Breast epithelium (tissue), 4 donors: ENCODE data around the gene ASB8. TPM values are rescaled to one million over a fixed set of nuclear protein-coding genes. Genes with fewer than 3 reads are reported as not detected.
"Not testable (repeated sequence)": the region's sequence is repeated elsewhere in the genome, so short reads cannot be mapped to it uniquely, and the experiment has no call there.

Experiments used
- DNase-seq, 2 donors: peaks; one replicate each; pipeline ENCODE4 v3.0.0-alpha.2; 2019; ENCODE audit warnings: low spot score in 2 of 2
- H3K27ac ChIP-seq, 2 donors: fragments of 200-600 bp; sonication (generic) in 1 of 2; one replicate each; pipeline ENCODE4 v1.5.1; 2016 to 2019; ENCODE audit warnings: mild to moderate bottlenecking in 1 of 2
- H3K27me3 ChIP-seq, 2 donors: fragments of 200-600 bp; sonication (generic) in 1 of 2; one replicate each; pipeline versions ENCODE4 v1.5.1 to v1.6.0; 2017 to 2019; ENCODE audit warnings: control low read depth in 1 of 2, mild to moderate bottlenecking in 1 of 2
- H3K36me3 ChIP-seq: fragments of 200-600 bp; one replicate; pipeline ENCODE4 v1.5.1; 2019
- H3K4me1 ChIP-seq, 2 donors: fragments of 200-600 bp; sonication (generic); one replicate each; pipeline ENCODE4 v1.5.1; 2016 to 2019; ENCODE audit warnings: control low read depth in 1 of 2
- H3K4me3 ChIP-seq, 3 donors: fragments of 200-600 bp; sonication (generic); 1 replicate in 2 of 3; 2 replicates in 1 of 3; pipeline ENCODE4 v1.5.1; 2016 to 2019; ENCODE audit warnings: mild to moderate bottlenecking in 3 of 3, moderate library complexity in 2 of 3
- H3K9me3 ChIP-seq, 2 donors: fragments of 200-600 bp; sonication (generic) in 1 of 2; one replicate each; pipeline ENCODE4 v1.5.1; 2016 to 2019; ENCODE audit warnings: control low read depth in 1 of 2
- CTCF ChIP-seq, 3 donors: fragments of 450-650 bp; IDR thresholded peaks; one replicate each; pipeline ENCODE4 v1.5.1; 2016 to 2017; ENCODE audit warnings: antibody characterized with exemption in 3 of 3, mild to moderate bottlenecking in 3 of 3, moderate library complexity in 3 of 3
- POLR2A ChIP-seq: fragments of 450-650 bp; IDR thresholded peaks from one replicate; pipeline ENCODE4 v1.6.1; 2016; ENCODE audit warnings: antibody characterized with exemption, mild to moderate bottlenecking, moderate library complexity
- POLR2AphosphoS5 ChIP-seq, 3 donors: sonication (generic); formaldehyde crosslinking; IDR thresholded peaks; one replicate each; pipeline ENCODE4 v1.6.1; 2017; ENCODE audit warnings: antibody characterized with exemption in 3 of 3
- intact Hi-C: fragments of 100-400 bp; cut with DNase I; formaldehyde crosslinking; loops from one replicate; pipeline ENCODE4 v1.15.1; 2023; ENCODE audit warnings: low total_unique reads
- total RNA-seq, 3 donors: library from RNA; depleted of rRNA; stranded (reverse); fragments of >200 nt; gene quantifications; one replicate each; pipeline ENCODE4 v1.1.0, GENCODE V29; 2016

The ASB8 gene
- total RNA-seq, 3 donors from 2014 or later: 20.6 to 37.2 (median 30.6) TPM

- TF ChIP-seq POLR2AphosphoS5 (IDR thresholded peaks at IDR 0.05): no peak
- TF ChIP-seq CTCF (IDR thresholded peaks at IDR 0.05): no peak
- TF ChIP-seq POLR2A: no peak
- H3K4me3 ChIP-seq: no peak overlapping the region
- H3K36me3 ChIP-seq: no peaks in the 10 kb centered on the region
- no peaks in the 10 kb centered on the region for H3K9me3 ChIP-seq
- no peak overlapping the region for H3K27ac ChIP-seq
- no peaks in the 10 kb centered on the region for H3K27me3 ChIP-seq
- DNase-seq: no peak
- intact Hi-C loops: no loop called here
- H3K4me1 ChIP-seq: no peaks in the 10 kb centered on the region
These were observed 28.5 kb downstream of the ASB8 start for GRCh38 chr12:48128800-48129199.

GRCh38 chr12:48126953-48127630 is 30.2 kb downstream of the ASB8 start:
- TF ChIP-seq POLR2AphosphoS5 (IDR thresholded peaks at IDR 0.05): no peak
- no peak for TF ChIP-seq CTCF (IDR thresholded peaks at IDR 0.05)
- no peak for TF ChIP-seq POLR2A
- intact Hi-C loops: no loop called here
- no peaks in the 10 kb centered on the region for H3K9me3 ChIP-seq
- no peak for DNase-seq
- no peaks in the 10 kb centered on the region for H3K36me3 ChIP-seq
- no peaks in the 10 kb centered on the region for H3K27me3 ChIP-seq
- no peak overlapping the region for H3K27ac ChIP-seq
- H3K4me1 ChIP-seq: no peaks in the 10 kb centered on the region
- H3K4me3 ChIP-seq: no peak overlapping the region

- intact Hi-C loops: no loop called here
- Histone ChIP-seq H3K27me3 (no peaks in the 10 kb centered on the region), H3K4me3 (no peak overlapping the region), H3K36me3 (no peaks in the 10 kb centered on the region), H3K4me1 (no peaks in the 10 kb centered on the region), H3K27ac (no peak overlapping the region), H3K9me3 (no peaks in the 10 kb centered on the region)
- no peak for DNase-seq
- TF ChIP-seq POLR2AphosphoS5 (IDR thresholded peaks at IDR 0.05) (no peak), CTCF (IDR thresholded peaks at IDR 0.05) (no peak), POLR2A (no peak)
These were observed 31.3 kb downstream of the ASB8 start for GRCh38 chr12:48125985-48126384.

GRCh38 chr12:48125542-48125941 is 31.8 kb downstream of the ASB8 start:
- H3K4me3 ChIP-seq, DNase-seq, H3K27ac ChIP-seq, intact Hi-C loops, H3K9me3 ChIP-seq, H3K4me1 ChIP-seq, H3K36me3 ChIP-seq, H3K27me3 ChIP-seq: not testable (repeated sequence)

GRCh38 chr12:48123169-48123568 is 34.1 kb downstream of the ASB8 start:
- H3K4me3 ChIP-seq: no peak overlapping the region
- no peaks in the 10 kb centered on the region for H3K9me3 ChIP-seq
- DNase-seq: no peak
- H3K4me1 ChIP-seq: no peaks in the 10 kb centered on the region
- no peak for TF ChIP-seq CTCF (IDR thresholded peaks at IDR 0.05)
- no peak for TF ChIP-seq POLR2A
- no peak for TF ChIP-seq POLR2AphosphoS5 (IDR thresholded peaks at IDR 0.05)
- no peaks in the 10 kb centered on the region for H3K27me3 ChIP-seq
- H3K36me3 ChIP-seq: no peaks in the 10 kb centered on the region
- H3K27ac ChIP-seq: no peak overlapping the region
- intact Hi-C loops: no loop called here
